HFFc6 (cell line): ENCODE results near the gene PUS10. TPM values are rescaled to one million over a fixed set of nuclear protein-coding genes. Genes with fewer than 3 reads are reported as not detected.

Experiments
- DNase-seq: peaks from one replicate; pipeline ENCODE4 v3.0.0-alpha.2; 2018
- H3K27ac Mint-ChIP-seq: 2 replicates; pipeline ENCODE4 v1.8.0; 2020; ENCODE audit warnings: mild to moderate bottlenecking, mixed read lengths
- H3K27me3 Mint-ChIP-seq: 2 replicates; pipeline ENCODE4 v1.8.0; 2021; ENCODE audit warnings: mild to moderate bottlenecking, moderate library complexity, mixed read lengths; ENCODE audit not compliant: insufficient read depth
- H3K36me3 Mint-ChIP-seq: 2 replicates; pipeline ENCODE4 v1.8.0; 2021; ENCODE audit warnings: low read depth, mixed read lengths
- H3K4me1 Mint-ChIP-seq: 2 replicates; pipeline ENCODE4 v1.8.0; 2020; ENCODE audit warnings: low read depth, mixed read lengths
- H3K4me3 Mint-ChIP-seq: 2 replicates; pipeline ENCODE4 v1.8.0; 2020; ENCODE audit warnings: mild to moderate bottlenecking, moderate library complexity, mixed read lengths
- H3K9me3 Mint-ChIP-seq: 2 replicates; pipeline ENCODE4 v1.8.0; 2020; ENCODE audit warnings: mild to moderate bottlenecking, mixed read lengths
- CTCF ChIP-seq: fragments of 200-600 bp; sonication (generic); IDR thresholded peaks from 2 replicates; pipeline ENCODE4 v1.5.0; 2021; ENCODE audit warnings: antibody characterized with exemption, mild to moderate bottlenecking
- total RNA-seq, 6 experiments: library from RNA; stranded (reverse); fragmentation: NEBNext Ultra II Directional; extraction: Animal tissue kit (Norgen Biotek cat#: 25700); gene quantifications; 2 replicates in 1 of 6; 3 replicates in 5 of 6; pipeline ENCODE4 v1.2.3, GENCODE V29; 2021

PUS10 gene
- total RNA-seq, 6 experiments from 2014 or later, result 4.2 to 6.1 (median 5.3) TPM

DNA sequence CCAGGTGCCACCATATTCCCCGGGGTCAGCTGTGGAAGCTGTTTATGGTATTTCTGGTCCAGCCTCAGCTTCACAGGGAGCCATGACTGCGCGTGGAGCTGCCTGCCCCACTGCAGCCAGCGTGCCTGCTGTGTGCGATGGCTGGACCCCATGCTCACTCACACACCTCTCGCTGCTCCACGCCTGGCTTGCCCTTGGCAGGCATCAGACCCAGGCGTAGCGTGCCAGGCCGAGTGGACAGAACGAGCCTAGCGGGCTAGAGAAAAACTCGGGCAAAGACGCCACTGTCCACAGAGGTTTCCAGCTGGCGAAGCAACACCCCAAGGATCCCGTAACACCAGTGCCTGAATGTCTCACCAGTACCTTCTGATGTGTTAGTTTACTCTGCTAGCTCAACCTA lies 43.4 kb downstream of the PUS10 start:
- H3K4me3 Mint-ChIP-seq, result no peak overlapping the region
- H3K9me3 Mint-ChIP-seq, result no peaks in the 10 kb centered on the region
- no peaks in the 10 kb centered on the region for H3K27me3 Mint-ChIP-seq
- DNase-seq, result no peak
- H3K4me1 Mint-ChIP-seq, result peaks cover 8% of the 10 kb centered on the region; the same call in 1 of the 2 replicates
- H3K27ac Mint-ChIP-seq, result no peak overlapping the region
- TF ChIP-seq CTCF, result no peak
- no peaks in the 10 kb centered on the region for H3K36me3 Mint-ChIP-seq

- DNase-seq, result no peak
- no peaks in the 10 kb centered on the region for H3K36me3 Mint-ChIP-seq
- no peak overlapping the region for H3K27ac Mint-ChIP-seq
- H3K9me3 Mint-ChIP-seq, result no peaks in the 10 kb centered on the region
- TF ChIP-seq CTCF, result no peak
- H3K4me1 Mint-ChIP-seq, result peaks cover 8% of the 10 kb centered on the region; the same call in 1 of the 2 replicates
- H3K27me3 Mint-ChIP-seq, result no peaks in the 10 kb centered on the region
- H3K4me3 Mint-ChIP-seq, result no peak overlapping the region
Observed at GRCh38 chr2:60973705-60974104, 44.4 kb downstream of the PUS10 start.

GRCh38 chr2:60972889-60973656 lies 45.0 kb downstream of the PUS10 start:
- no peaks in the 10 kb centered on the region for H3K27me3 Mint-ChIP-seq
- no peak overlapping the region for H3K4me3 Mint-ChIP-seq
- peaks cover 8% of the 10 kb centered on the region; the same call in 1 of the 2 replicates for H3K4me1 Mint-ChIP-seq
- no peaks in the 10 kb centered on the region for H3K9me3 Mint-ChIP-seq
- no peaks in the 10 kb centered on the region for H3K36me3 Mint-ChIP-seq
- no peak overlapping the region for H3K27ac Mint-ChIP-seq
- no peak for DNase-seq
- no peak for TF ChIP-seq CTCF

DNA sequence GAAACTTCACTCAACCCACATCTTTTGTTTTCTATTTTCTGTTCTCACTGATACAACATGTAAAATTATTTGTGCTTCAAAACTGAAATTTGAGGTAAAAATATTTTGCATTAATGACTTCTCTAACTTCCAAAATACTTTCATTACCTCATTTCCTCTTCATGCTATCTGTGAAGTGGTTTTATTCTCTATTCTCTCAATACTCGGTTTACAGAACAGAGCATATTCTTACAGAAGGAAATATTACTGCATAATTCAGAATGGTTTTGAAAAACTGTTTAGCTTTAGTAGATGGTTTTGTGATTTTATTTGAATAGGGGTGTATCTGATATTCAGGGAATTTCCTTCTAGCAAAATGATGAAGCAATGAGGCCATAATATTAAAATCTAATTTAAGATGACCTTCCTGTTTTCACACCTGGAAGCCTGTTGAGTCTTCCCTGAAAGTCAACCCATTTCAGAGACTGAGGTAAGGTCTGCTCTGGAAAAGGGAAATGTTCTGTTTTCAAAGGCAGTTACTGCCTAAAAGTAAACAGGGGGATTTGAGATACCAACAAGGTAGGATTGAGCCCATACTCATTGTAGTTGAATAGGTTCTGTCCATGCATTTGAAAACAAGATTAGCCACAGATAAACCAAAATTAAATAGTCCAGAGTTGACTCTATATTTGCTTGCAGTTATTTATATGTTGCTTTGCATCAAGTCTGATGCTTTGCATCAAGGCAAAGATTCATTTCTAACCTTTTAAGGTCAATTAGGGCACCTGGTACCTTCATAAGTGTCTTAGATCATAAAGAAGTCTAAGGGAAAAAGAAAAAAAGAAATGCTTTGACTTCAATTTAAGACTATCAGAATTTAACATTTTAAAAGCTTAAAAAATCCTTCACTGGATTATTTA lies 51.3 kb downstream of the PUS10 start:
- Mint-ChIP-seq H3K4me1 (peaks cover 19% of the 10 kb centered on the region), H3K27me3 (no peaks in the 10 kb centered on the region), H3K4me3 (no peak overlapping the region), H3K9me3 (no peaks in the 10 kb centered on the region), H3K27ac (no peak overlapping the region), H3K36me3 (no peaks in the 10 kb centered on the region)
- DNase-seq, result no peak
- no peak for TF ChIP-seq CTCF

GRCh38 chr2:60965499-60965785 lies 52.6 kb downstream of the PUS10 start:
- no peak for DNase-seq
- no peak overlapping the region for H3K4me3 Mint-ChIP-seq
- TF ChIP-seq CTCF, result no peak
- H3K36me3 Mint-ChIP-seq, result no peaks in the 10 kb centered on the region
- no peak overlapping the region for H3K27ac Mint-ChIP-seq
- H3K27me3 Mint-ChIP-seq, result no peaks in the 10 kb centered on the region
- no peaks in the 10 kb centered on the region for H3K9me3 Mint-ChIP-seq
- peaks cover 28% of the 10 kb centered on the region for H3K4me1 Mint-ChIP-seq
